HEK293 (cell line): ENCODE results near the gene IFNAR1.

Source experiments
- CTCF ChIA-PET: fragments of 350-600 bp; formaldehyde crosslinking; extraction: SDS; loops from one replicate; lab custom pipeline; 2021; ENCODE audit warnings: antibody characterized with exemption; lab: Yijun Ruan, JAX
- POLR2A ChIA-PET: fragments of 300-600 bp; formaldehyde crosslinking; extraction: SDS; loops from one replicate; lab custom pipeline; 2020; ENCODE audit warnings: antibody characterized with exemption, inconsistent platforms; lab: Yijun Ruan, JAX
- H3K27ac ChIP-seq: fragments of 200-500 bp; sonication (Bioruptor generic); 2 replicates; pipeline ENCODE4 v1.5.1; 2014; ENCODE audit warnings: low read depth, low read length, control low read depth, inconsistent platforms; ENCODE audit errors: extremely low read depth
- H3K36me3 ChIP-seq, 2 experiments: fragments of 200-500 bp in 1 of 2; sonication (Bioruptor generic) in 1 of 2; 1 replicate in 1 of 2; 2 replicates in 1 of 2; pipeline ENCODE4 v1.5.1; 2014 to 2017; ENCODE audit warnings: inconsistent platforms in 2 of 2, low read length in 2 of 2; ENCODE audit not compliant: control insufficient read depth in 2 of 2, insufficient read depth in 1 of 2
- H3K4me1 ChIP-seq: fragments of 200-500 bp; sonication (Bioruptor generic); 2 replicates; pipeline ENCODE4 v1.5.1; 2014; ENCODE audit warnings: mild to moderate bottlenecking, low read length, inconsistent platforms; ENCODE audit not compliant: control insufficient read depth, insufficient read depth
- H3K4me3 ChIP-seq: 2 replicates; pipeline ENCODE4 v1.5.1; 2011; ENCODE audit warnings: low read depth, mild to moderate bottlenecking, control low read depth, low read length, moderate library complexity
- H3K9me3 ChIP-seq: fragments of 200-500 bp; sonication (Bioruptor generic); 2 replicates; pipeline ENCODE4 v1.5.1; 2014; ENCODE audit warnings: low read depth, low read length, inconsistent platforms; ENCODE audit not compliant: control insufficient read depth, insufficient read depth
- AEBP2 ChIP-seq: fragments of 450-650 bp; formaldehyde crosslinking; IDR thresholded peaks from 2 replicates; pipeline ENCODE4 v1.5.1; 2016; ENCODE audit warnings: missing biosample characterization, missing genetic modification characterization, borderline replicate concordance
- BCL11B ChIP-seq: fragments of 450-650 bp; formaldehyde crosslinking; IDR thresholded peaks from 2 replicates; pipeline ENCODE4 v1.5.1; 2016; ENCODE audit warnings: low read depth, missing biosample characterization, missing genetic modification characterization
- IKZF3 ChIP-seq: fragments of 450-650 bp; IDR thresholded peaks from 2 replicates; pipeline ENCODE4 v1.5.0; 2018; ENCODE audit warnings: missing biosample characterization, mild to moderate bottlenecking, missing genetic modification characterization, moderate library complexity
- PRDM4 ChIP-seq: fragments of 450-650 bp; formaldehyde crosslinking; IDR thresholded peaks from 2 replicates; pipeline ENCODE4 v1.5.1; 2017; ENCODE audit warnings: missing biosample characterization, missing genetic modification characterization
- SETDB1 ChIP-seq: IDR thresholded peaks from one replicate; pipeline ENCODE4 v1.6.1; 2017; ENCODE audit warnings: mild to moderate bottlenecking, low read length, moderate library complexity, mixed read lengths; ENCODE audit not compliant: insufficient read length
- SP2 ChIP-seq: fragments of 450-650 bp; formaldehyde crosslinking; IDR thresholded peaks from 2 replicates; pipeline ENCODE4 v1.5.1; 2016; ENCODE audit warnings: missing biosample characterization, missing genetic modification characterization
- ZBTB1 ChIP-seq: fragments of 450-650 bp; formaldehyde crosslinking; IDR thresholded peaks from 2 replicates; pipeline ENCODE4 v1.5.1; 2016; ENCODE audit warnings: missing biosample characterization, missing genetic modification characterization
- ZBTB8A ChIP-seq: fragments of 450-650 bp; formaldehyde crosslinking; IDR thresholded peaks from 2 replicates; pipeline ENCODE4 v1.5.1; 2016; ENCODE audit warnings: missing biosample characterization, missing genetic modification characterization
- ZIC2 ChIP-seq: fragments of 450-650 bp; formaldehyde crosslinking; IDR thresholded peaks from 2 replicates; pipeline ENCODE4 v1.5.1; 2016; ENCODE audit warnings: missing biosample characterization, missing genetic modification characterization
- ZNF132 ChIP-seq: fragments of 450-650 bp; formaldehyde crosslinking; IDR thresholded peaks from 2 replicates; pipeline ENCODE4 v1.5.1; 2017; ENCODE audit warnings: missing biosample characterization, missing genetic modification characterization, borderline replicate concordance
- ZNF211 ChIP-seq: fragments of 450-650 bp; formaldehyde crosslinking; IDR thresholded peaks from 2 replicates; pipeline ENCODE4 v1.5.1; 2016; ENCODE audit warnings: low read depth, missing biosample characterization, missing genetic modification characterization
- ZNF354C ChIP-seq: fragments of 450-650 bp; formaldehyde crosslinking; IDR thresholded peaks from 2 replicates; pipeline ENCODE4 v1.5.1; 2016; ENCODE audit warnings: missing biosample characterization, missing genetic modification characterization, low read depth, borderline replicate concordance
- ZNF423 ChIP-seq: fragments of 450-650 bp; formaldehyde crosslinking; IDR thresholded peaks from 2 replicates; pipeline ENCODE4 v1.5.1; 2016; ENCODE audit warnings: missing biosample characterization, missing genetic modification characterization
- ZNF549 ChIP-seq: fragments of 450-650 bp; IDR thresholded peaks from 2 replicates; pipeline ENCODE4 v1.5.1; 2018; ENCODE audit warnings: missing biosample characterization, missing genetic modification characterization, mild to moderate bottlenecking, inconsistent platforms, moderate library complexity
- ZNF571 ChIP-seq: fragments of 450-650 bp; formaldehyde crosslinking; IDR thresholded peaks from 2 replicates; pipeline ENCODE4 v1.5.0; 2017; ENCODE audit warnings: missing biosample characterization, missing genetic modification characterization
- ZNF623 ChIP-seq: fragments of 450-650 bp; formaldehyde crosslinking; IDR thresholded peaks from 2 replicates; pipeline ENCODE4 v1.5.1; 2016; ENCODE audit warnings: missing biosample characterization, missing genetic modification characterization
- ZNF670 ChIP-seq: fragments of 450-650 bp; formaldehyde crosslinking; IDR thresholded peaks from 2 replicates; pipeline ENCODE4 v1.5.1; 2016; ENCODE audit warnings: missing biosample characterization, missing genetic modification characterization, low read depth

IFNAR1 gene

GRCh38 chr21:33312121-33312520, 12.6 kb upstream of the IFNAR1 start:
- TF ChIP-seq ZNF670 (tag by site-specific recombination) (no peak), ZIC2 (no peak), BCL11B (tag by site-specific recombination) (no peak), ZBTB1 (tag by site-specific recombination) (no peak), ZNF423 (tag by site-specific recombination) (no peak), ZBTB8A (tag by site-specific recombination) (no peak), PRDM4 (no peak), ZNF571 (tag by site-specific recombination) (no peak), AEBP2 (tag by site-specific recombination) (no peak), IKZF3 (no peak)
- Histone ChIP-seq H3K9me3 (no peaks in the 10 kb centered on the region), H3K27ac (no peak overlapping the region), H3K36me3 (no peaks in the 10 kb centered on the region), H3K4me3 (no peak overlapping the region), H3K4me1 (peaks cover 6% of the 10 kb centered on the region; the same call in 1 of the 2 replicates)
- CTCF ChIA-PET: no interaction called here
- POLR2A ChIA-PET: no interaction called here

GRCh38 chr21:33313183-33313582, 11.6 kb upstream of the IFNAR1 start:
- ChIA-PET CTCF (interaction anchor here (0.6 to 0.9 kb wide), 4 partner anchors 80 to 845 kb away, joined by 3 to 8 read pairs (median 4); no protein-coding TSS in a partner anchor), POLR2A (no interaction called here)
- no peak overlapping the region for H3K4me3 ChIP-seq
- peaks cover 6% of the 10 kb centered on the region; the same call in 1 of the 2 replicates for H3K4me1 ChIP-seq
- no peaks in the 10 kb centered on the region for H3K9me3 ChIP-seq
- no peaks in the 10 kb centered on the region for H3K36me3 ChIP-seq
- TF ChIP-seq ZBTB8A (tag by site-specific recombination) (no peak), ZNF623 (tag by site-specific recombination) (no peak), ZNF549 (tag by site-specific recombination) (peak; percentile 81), ZNF211 (no peak), SP2 (no peak), ZNF354C (tag by site-specific recombination) (no peak)
- H3K27ac ChIP-seq: no peak overlapping the region

GRCh38 chr21:33313611-33314010, 11.2 kb upstream of the IFNAR1 start:
- Histone ChIP-seq H3K36me3 (no peaks in the 10 kb centered on the region), H3K4me3 (no peak overlapping the region), H3K9me3 (no peaks in the 10 kb centered on the region), H3K27ac (no peak overlapping the region), H3K4me1 (peaks cover 5% of the 10 kb centered on the region; the same call in 1 of the 2 replicates)
- POLR2A ChIA-PET: interaction anchor here (3.5 kb wide), 1 partner anchor 12 kb away, joined by 12 read pairs; the partner anchor contains the start of gene IFNAR1
- TF ChIP-seq ZNF132 (no peak), SETDB1 (peak; percentile 27)
- TF ChIP-seq, all 188 proteins: peak for 1
- CTCF ChIA-PET: interaction anchor here (0.6 to 1.8 kb wide), 4 partner anchors 48 to 844 kb away, joined by 3 to 13 read pairs (median 6); no protein-coding TSS in a partner anchor
